Uterus (tissue), 2 donors: Measurements from ENCODE around the gene CXorf65.

Experiments used
- POLR2A ChIP-seq, 2 donors: fragments of 450-650 bp; IDR thresholded peaks; one replicate each; pipeline ENCODE4 v1.6.1; 2016; ENCODE audit warnings: antibody characterized with exemption in 2 of 2, mild to moderate bottlenecking in 1 of 2, moderate library complexity in 1 of 2
- TF ChIP-seq, protein P1 (sequence below), 4 experiments: fragments of 200-600 bp in 2 of 4; fragments of 450-650 bp in 2 of 4; sonication (generic) in 2 of 4; IDR thresholded peaks; one replicate each; pipeline ENCODE4 v1.5.1; 2016 to 2019; ENCODE audit warnings: antibody characterized with exemption in 4 of 4, mild to moderate bottlenecking in 2 of 4, moderate library complexity in 1 of 4

- TF ChIP-seq, protein P1, sequence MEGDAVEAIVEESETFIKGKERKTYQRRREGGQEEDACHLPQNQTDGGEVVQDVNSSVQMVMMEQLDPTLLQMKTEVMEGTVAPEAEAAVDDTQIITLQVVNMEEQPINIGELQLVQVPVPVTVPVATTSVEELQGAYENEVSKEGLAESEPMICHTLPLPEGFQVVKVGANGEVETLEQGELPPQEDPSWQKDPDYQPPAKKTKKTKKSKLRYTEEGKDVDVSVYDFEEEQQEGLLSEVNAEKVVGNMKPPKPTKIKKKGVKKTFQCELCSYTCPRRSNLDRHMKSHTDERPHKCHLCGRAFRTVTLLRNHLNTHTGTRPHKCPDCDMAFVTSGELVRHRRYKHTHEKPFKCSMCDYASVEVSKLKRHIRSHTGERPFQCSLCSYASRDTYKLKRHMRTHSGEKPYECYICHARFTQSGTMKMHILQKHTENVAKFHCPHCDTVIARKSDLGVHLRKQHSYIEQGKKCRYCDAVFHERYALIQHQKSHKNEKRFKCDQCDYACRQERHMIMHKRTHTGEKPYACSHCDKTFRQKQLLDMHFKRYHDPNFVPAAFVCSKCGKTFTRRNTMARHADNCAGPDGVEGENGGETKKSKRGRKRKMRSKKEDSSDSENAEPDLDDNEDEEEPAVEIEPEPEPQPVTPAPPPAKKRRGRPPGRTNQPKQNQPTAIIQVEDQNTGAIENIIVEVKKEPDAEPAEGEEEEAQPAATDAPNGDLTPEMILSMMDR (IDR thresholded peaks at IDR 0.05), result no peak
- no peak for TF ChIP-seq POLR2A (IDR thresholded peaks at IDR 0.05)
These were observed 48.1 kb upstream of the CXorf65 start for GRCh38 chrX:71154641-71155040.
